COR-L47 (cell line): Measurements from ENCODE around the gene TMEM9B.

Experiments
- DNase-seq: peaks from one replicate; lab custom pipeline; 2025; lab: John Stamatoyannopoulos, UW

TMEM9B gene

GRCh38 chr11:8928981-8929615, 35.1 kb downstream of the TMEM9B start:
- DNase-seq = no peak

DNA sequence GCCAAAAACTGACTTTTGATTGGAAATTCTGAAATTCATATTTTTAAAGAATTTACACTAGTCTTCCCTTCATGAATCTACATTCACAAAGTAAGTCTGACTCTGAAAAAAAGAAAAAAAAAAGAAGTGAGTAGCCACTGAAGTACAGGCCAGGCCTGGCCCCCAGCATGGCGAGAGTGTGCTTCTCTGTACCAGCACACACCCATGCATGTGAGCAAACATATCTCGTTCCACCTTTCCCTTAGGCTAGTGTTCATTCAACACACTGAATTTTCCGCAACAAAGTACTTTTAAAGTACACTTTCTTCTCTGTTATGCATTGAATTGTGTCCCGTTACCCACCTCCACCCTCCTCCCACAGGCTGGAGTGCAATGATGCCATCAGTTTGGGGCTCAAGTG, 36.0 kb downstream of the TMEM9B start:
- DNase-seq = no peak

DNA sequence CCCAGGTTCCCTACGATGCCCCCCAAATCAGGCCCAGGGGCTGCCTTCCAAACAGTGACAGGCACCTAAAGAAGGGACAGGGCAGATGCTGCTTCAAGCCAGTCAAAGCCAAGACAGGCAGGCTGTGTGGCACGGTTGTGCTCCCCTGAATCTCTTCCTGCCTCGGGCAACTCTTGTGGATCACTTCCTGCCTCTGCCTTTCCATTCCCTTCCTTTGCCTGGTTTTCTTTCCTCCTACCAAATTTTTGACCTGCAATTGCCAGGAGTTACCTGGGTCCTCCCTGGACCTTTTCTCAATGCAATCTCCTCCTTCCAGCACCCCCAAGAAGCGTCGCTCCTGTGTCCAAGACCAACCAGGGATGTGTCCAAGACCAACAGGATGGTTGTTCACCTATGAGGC, 37.0 kb downstream of the TMEM9B start:
- DNase-seq = no peak

- DNase-seq = no peak
Observed at GRCh38 chr11:8926236-8926635, 38.0 kb downstream of the TMEM9B start.

- no peak for DNase-seq
Observed at GRCh38 chr11:8925711-8926110, 38.5 kb downstream of the TMEM9B start.

- no peak for DNase-seq
Observed at GRCh38 chr11:8922691-8923090, 41.6 kb downstream of the TMEM9B start.

GRCh38 chr11:8917157-8917825, 47.0 kb downstream of the TMEM9B start:
- DNase-seq = no peak

DNA sequence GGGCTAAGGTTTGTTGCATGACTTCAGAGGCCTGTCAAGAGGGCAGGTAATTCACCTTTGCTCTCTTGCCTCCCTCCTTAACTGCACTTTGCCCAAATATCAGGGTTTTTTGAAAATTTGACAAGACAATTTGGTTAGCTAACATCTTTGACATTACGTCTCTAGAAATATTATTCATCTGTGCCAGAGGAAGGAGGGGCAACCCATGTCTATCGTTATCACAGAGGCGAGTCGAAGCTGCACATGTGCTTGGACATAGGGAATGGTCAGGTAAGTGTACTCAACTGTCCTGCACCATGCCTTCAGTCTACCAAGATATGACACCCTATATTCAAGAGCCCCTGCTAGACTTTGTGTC, 49.6 kb downstream of the TMEM9B start:
- DNase-seq = no peak

DNA sequence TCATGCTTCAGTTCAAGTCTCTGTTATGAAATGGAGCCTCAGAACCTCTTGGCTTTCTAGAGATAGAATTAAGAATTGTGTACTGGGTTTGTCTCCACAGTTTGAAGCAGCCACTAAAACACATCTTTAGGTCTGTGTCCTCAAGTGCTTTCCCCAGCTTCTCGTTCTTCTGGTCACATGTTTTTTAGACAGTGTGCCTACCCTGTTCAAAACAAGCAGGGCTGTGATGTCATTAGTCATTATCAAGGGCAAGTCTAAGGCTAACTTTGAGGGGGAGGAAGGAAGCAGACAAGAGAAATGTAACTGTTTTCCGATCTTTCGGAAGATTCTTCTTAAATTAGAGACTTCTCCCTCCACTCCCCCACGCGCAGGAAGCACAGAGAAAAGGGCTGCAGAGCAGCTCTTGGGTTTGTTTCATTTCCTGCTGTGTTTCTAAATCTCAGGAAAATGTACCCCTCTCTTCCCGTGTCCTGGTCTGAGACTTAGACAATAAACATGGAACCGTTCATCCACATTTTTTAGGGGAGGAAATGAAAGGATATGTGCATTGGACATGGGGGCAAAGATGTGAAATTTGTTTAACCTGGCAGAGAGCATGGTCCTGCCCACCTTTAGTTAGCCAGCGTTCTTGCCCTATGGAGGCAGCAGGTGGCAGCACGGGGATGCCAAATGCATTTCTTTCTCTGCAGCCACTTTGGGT, 50.1 kb downstream of the TMEM9B start:
- DNase-seq = peak; percentile 49

GRCh38 chr11:8911029-8911823, 53.0 kb downstream of the TMEM9B start, which contains the start of gene AKIP1:
TSS of gene AKIP1 (plus strand) at chr11:8911189. CDS start at chr11:8911450, 261 bp downstream.
- DNase-seq = peak; percentile 94

- DNase-seq = no peak
Observed at GRCh38 chr11:8910649-8911026, 53.6 kb downstream of the TMEM9B start.

DNA sequence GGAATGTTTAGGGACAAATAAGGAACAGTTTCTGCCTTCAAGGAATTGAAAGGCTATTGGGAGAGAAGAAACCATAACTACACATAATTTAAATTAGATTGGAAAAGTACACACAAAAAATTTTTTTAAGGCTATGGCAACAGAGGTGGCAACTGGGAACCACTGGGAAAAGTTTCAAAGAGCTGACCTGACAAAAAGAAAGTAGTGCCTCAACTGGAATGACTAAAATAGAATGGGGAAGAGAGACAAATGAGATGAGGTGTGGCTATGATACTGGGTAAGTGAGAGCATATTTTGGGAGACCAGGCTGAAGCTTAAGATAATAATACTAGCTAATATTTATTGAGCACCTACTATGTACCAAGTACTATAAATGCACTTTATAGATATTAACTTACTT, 56.1 kb downstream of the TMEM9B start:
- DNase-seq = no peak

DNA sequence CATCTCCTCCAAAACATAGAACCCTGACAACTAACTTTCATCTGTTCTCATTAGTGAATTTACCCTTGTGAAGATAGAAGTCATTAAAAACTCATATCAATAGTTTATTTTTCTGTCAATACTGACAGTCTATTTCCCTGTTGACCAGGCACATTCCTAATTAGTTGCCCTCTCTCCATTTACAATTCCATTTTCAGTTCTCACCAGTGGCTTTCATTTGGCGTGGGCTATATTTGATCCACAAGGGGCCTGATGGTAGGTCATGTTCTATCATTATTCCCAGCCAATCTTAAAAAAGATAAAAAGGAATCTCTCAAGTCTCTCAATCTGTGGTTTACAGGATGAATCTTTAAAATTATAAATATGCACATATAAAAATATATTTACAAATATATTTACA, 57.1 kb downstream of the TMEM9B start:
- DNase-seq = no peak

GRCh38 chr11:8905528-8906165, 58.6 kb downstream of the TMEM9B start:
- DNase-seq = no peak

- DNase-seq = no peak
Observed at GRCh38 chr11:8899119-8899753, 65.0 kb downstream of the TMEM9B start.
